Central memory CD8-positive, alpha-beta T cell (primary cell): ENCODE results near the gene PIWIL4.
"Not testable (repeated sequence)": the region's sequence is repeated elsewhere in the genome, so short reads cannot be mapped to it uniquely, and the experiment has no call there.

ENCODE experiments used
- ATAC-seq: fragments of 150-1000 bp; cut with Tn5 transposase; replicated peaks from 2 replicates; pipeline ENCODE4 v1.10.0; 2022; ENCODE audit warnings: mild to moderate bottlenecking, moderate FRiP score, moderate number of reproducible peaks; ENCODE audit not compliant: poor library complexity, severe bottlenecking; ENCODE audit errors: extremely low read depth
- DNase-seq, 2 donors: peaks; one replicate each; pipeline ENCODE4 v3.0.0; 2021; ENCODE audit warnings: low spot score in 2 of 2
- H3K27ac Mint-ChIP-seq: one replicate; pipeline ENCODE4 v1.8.0; 2022; ENCODE audit warnings: low read depth, mild to moderate bottlenecking, moderate library complexity, mixed read lengths
- H3K27me3 Mint-ChIP-seq: one replicate; pipeline ENCODE4 v1.8.0; 2022; ENCODE audit warnings: mixed read lengths
- H3K36me3 Mint-ChIP-seq: one replicate; pipeline ENCODE4 v1.8.0; 2022; ENCODE audit warnings: mild to moderate bottlenecking, moderate library complexity, mixed read lengths; ENCODE audit not compliant: insufficient read depth
- H3K4me1 Mint-ChIP-seq: one replicate; pipeline ENCODE4 v1.8.0; 2022; ENCODE audit warnings: mixed read lengths
- H3K4me3 Mint-ChIP-seq: one replicate; pipeline ENCODE4 v1.8.0; 2022; ENCODE audit warnings: mild to moderate bottlenecking, moderate library complexity, mixed read lengths
- H3K9me3 Mint-ChIP-seq: one replicate; pipeline ENCODE4 v1.8.0; 2022; ENCODE audit warnings: mixed read lengths

Gene PIWIL4

DNA sequence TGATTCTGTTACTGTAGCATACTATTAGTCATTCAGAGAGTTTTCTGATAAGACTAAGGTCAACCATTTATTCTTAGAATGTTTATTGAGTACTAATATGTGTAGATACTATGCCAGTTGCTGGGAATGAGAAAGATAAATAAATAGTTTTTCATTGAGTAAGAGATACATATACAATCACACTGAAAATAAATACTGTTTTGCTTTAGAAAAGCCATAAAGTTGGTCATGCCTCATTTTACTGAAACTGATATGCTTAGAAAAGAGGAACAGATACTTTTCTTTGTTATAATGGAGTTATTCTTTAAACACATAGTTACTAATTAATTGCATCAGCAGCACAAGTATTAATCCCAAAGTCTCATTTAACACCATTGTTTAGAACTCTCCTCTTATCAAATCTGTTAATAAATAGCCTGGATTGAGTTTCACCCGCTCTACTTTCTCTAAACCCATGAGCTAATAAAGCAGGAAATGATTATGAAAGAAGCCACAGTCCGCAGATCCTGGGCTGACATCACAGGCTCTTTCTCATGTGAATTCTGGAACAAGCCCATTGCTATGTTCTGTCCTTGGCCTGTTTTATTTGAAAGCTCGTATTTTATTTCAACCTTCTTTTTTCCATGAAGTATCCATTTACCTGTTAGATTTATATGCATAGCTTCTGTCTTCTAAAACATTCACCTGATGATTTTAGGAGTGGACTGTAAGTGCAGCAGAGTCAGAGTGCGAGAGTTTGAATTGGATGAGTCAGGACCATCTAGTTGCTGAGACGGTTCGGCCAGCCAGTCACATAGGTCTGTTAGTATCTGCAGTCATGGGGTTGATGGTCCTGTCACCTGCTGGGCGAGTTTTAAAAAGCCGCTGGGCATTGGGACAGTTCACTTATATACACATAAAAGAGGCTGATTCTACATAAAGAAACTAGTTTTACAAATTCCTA lies 35.5 kb downstream of the PIWIL4 start:
- Mint-ChIP-seq H3K9me3 (no peaks in the 10 kb centered on the region), H3K36me3 (no peaks in the 10 kb centered on the region), H3K27ac (no peak overlapping the region), H3K4me1 (no peaks in the 10 kb centered on the region), H3K27me3 (no peaks in the 10 kb centered on the region), H3K4me3 (no peak overlapping the region)
- DNase-seq (no peak), ATAC-seq (peak; percentile 32)

- H3K27me3 Mint-ChIP-seq: no peaks in the 10 kb centered on the region
Measured at GRCh38 chr11:94603587-94603986, 36.4 kb downstream of the PIWIL4 start.

DNA sequence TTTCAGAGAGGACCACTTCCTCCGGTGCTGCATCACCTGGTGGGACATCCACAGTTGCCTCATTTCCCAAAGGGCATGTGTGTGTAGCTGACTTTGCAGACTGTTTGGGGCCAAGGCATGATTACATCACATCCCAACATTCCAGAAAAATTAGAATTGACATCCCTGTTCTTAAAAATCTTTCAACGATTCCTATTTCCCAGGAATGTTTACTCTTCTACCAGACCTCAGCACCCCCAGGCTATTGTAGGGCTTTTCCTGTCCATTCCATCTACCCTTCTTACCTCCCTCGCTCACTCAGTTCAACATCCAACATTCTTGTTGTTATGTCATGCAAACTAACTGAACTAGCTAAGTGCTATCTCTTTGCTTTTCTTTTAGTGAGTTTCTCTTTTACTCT lies 37.3 kb downstream of the PIWIL4 start:
- no peak overlapping the region for H3K4me3 Mint-ChIP-seq
- H3K27ac Mint-ChIP-seq: no peak overlapping the region
- DNase-seq: no peak
- no peak for ATAC-seq
- H3K36me3 Mint-ChIP-seq: no peaks in the 10 kb centered on the region
- no peaks in the 10 kb centered on the region for H3K27me3 Mint-ChIP-seq
- H3K9me3 Mint-ChIP-seq: no peaks in the 10 kb centered on the region
- H3K4me1 Mint-ChIP-seq: no peaks in the 10 kb centered on the region

More at GRCh38 chr11:94603587-94603986, 36.4 kb downstream of the PIWIL4 start:
- H3K27ac Mint-ChIP-seq: no peak overlapping the region
- DNase-seq (no peak), ATAC-seq (no peak)
- no peaks in the 10 kb centered on the region for H3K9me3 Mint-ChIP-seq
- H3K36me3 Mint-ChIP-seq: no peaks in the 10 kb centered on the region
- no peaks in the 10 kb centered on the region for H3K4me1 Mint-ChIP-seq
- no peak overlapping the region for H3K4me3 Mint-ChIP-seq

- Mint-ChIP-seq H3K27ac (no peak overlapping the region), H3K4me1 (no peaks in the 10 kb centered on the region), H3K4me3 (no peak overlapping the region), H3K27me3 (no peaks in the 10 kb centered on the region), H3K36me3 (peaks cover 2% of the 10 kb centered on the region), H3K9me3 (peaks cover 19% of the 10 kb centered on the region)
- DNase-seq (no peak), ATAC-seq (no peak)
Measured at GRCh38 chr11:94613120-94613519, 46.0 kb downstream of the PIWIL4 start.

DNA sequence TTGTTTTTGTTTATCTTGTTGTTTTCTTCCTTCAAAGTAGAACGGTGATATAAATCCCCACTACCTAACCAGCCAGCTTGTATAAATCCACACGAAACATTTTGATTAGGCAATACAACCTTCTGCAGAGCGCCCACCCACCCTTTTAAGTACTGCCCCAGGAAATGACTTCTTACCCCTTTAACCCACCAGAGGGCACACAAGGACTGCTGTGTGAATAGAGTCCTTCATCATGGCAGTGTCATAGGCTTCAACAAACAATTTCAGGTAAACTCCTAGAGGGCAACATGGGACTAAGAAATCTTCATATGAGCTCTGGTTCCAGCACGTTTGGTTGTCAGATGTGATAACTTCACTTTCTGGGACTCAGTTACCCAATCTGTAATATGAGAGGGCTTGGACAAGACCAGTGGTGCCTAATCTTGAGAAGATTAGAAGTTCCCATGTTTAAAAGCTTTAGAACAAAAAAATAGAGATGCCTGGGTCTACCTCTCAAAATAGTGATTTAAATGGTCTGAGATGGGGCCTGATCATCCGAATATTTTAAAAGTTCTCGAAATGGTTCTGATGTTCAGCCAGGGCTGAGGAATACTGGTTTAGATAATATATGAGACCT lies 56.1 kb downstream of the PIWIL4 start:
- DNase-seq (no peak), ATAC-seq (no peak)
- peaks cover 35% of the 10 kb centered on the region for H3K27me3 Mint-ChIP-seq
- no peak overlapping the region for H3K27ac Mint-ChIP-seq
- H3K4me1 Mint-ChIP-seq: no peaks in the 10 kb centered on the region
- no peaks in the 10 kb centered on the region for H3K36me3 Mint-ChIP-seq
- H3K4me3 Mint-ChIP-seq: no peak overlapping the region
- H3K9me3 Mint-ChIP-seq: peaks cover 11% of the 10 kb centered on the region

- H3K4me1 Mint-ChIP-seq, H3K27ac Mint-ChIP-seq, ATAC-seq, H3K36me3 Mint-ChIP-seq, H3K4me3 Mint-ChIP-seq, DNase-seq: not testable (repeated sequence)
- Mint-ChIP-seq H3K27me3 (peaks cover 40% of the 10 kb centered on the region), H3K9me3 (peaks cover 11% of the 10 kb centered on the region)
Measured at GRCh38 chr11:94625422-94625821, 58.3 kb downstream of the PIWIL4 start.

GRCh38 chr11:94627003-94627560 lies 59.9 kb downstream of the PIWIL4 start:
- not testable (repeated sequence) for H3K4me3 Mint-ChIP-seq, DNase-seq, H3K36me3 Mint-ChIP-seq, H3K4me1 Mint-ChIP-seq, ATAC-seq, H3K27ac Mint-ChIP-seq
- Mint-ChIP-seq H3K27me3 (peaks cover 40% of the 10 kb centered on the region), H3K9me3 (peaks cover 11% of the 10 kb centered on the region)

DNA sequence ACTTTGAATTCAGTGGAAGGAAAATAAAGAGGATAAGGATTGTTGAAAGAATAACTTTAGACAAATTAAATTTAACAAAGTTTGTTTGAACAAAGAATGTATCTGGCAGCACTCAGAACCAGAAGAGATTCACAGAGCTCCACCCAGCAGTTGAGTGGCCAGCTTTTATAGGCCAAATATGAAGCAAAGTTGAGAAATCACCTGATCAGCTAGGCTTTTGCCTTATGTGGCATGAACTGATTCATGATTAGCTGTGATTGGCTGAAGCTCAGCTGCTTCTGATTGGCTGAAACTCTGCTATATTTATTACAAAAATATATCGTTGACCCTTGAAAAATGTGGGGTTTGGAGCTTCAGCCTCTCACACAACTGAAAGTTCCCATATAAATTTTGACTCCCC lies 62.6 kb downstream of the PIWIL4 start:
- no peak overlapping the region for H3K27ac Mint-ChIP-seq
- H3K36me3 Mint-ChIP-seq: peaks cover 2% of the 10 kb centered on the region
- ATAC-seq (no peak), DNase-seq (no peak)
- H3K4me1 Mint-ChIP-seq: no peaks in the 10 kb centered on the region
- peaks cover 40% of the 10 kb centered on the region for H3K27me3 Mint-ChIP-seq
- H3K4me3 Mint-ChIP-seq: no peak overlapping the region
- peaks cover 9% of the 10 kb centered on the region for H3K9me3 Mint-ChIP-seq

DNA sequence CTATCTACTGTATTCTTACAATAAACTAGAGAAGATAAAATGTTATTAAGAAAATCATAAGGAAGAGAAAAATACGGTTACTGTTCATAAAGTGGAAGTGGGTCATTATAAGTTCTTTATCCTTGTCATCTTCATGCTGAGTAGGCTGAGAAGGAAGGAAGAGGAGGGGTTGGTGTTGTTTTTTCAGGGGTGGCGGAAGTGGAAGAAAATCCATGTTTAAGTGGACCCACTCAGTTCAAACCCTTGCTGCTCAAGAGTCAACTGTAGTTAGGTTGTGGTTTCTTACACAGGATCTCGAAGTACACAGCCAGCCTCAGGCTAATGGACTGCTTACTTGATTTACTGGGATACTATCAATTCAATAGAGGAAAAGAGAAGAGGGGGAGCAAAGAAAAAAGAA lies 63.1 kb downstream of the PIWIL4 start:
- peaks cover 7% of the 10 kb centered on the region for H3K9me3 Mint-ChIP-seq
- H3K36me3 Mint-ChIP-seq: peaks cover 2% of the 10 kb centered on the region
- H3K4me3 Mint-ChIP-seq: no peak overlapping the region
- H3K4me1 Mint-ChIP-seq: no peaks in the 10 kb centered on the region
- no peak for DNase-seq
- peaks cover 35% of the 10 kb centered on the region for H3K27me3 Mint-ChIP-seq
- H3K27ac Mint-ChIP-seq: no peak overlapping the region
- ATAC-seq: no peak

DNA sequence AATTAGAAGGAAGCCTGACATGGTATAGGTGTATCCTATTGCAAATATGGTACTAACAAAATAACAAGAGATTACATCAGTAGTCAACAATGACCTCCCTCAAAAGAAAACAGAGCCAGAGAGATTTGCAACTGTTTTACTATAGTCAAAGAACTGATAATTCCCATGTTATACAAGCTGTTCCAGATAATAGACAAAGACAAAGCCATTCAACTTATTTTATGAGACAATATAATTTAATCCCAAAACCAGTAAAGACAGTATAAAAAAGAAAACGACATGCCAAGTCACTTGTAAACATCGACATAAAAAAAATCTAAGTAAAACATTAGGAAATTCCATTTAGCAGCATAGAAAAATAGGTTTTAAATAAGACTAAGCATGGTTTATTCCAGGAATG lies 65.2 kb downstream of the PIWIL4 start:
- DNase-seq (no peak), ATAC-seq (no peak)
- H3K9me3 Mint-ChIP-seq: peaks cover under 1% of the 10 kb centered on the region
- no peaks in the 10 kb centered on the region for H3K4me1 Mint-ChIP-seq
- H3K27ac Mint-ChIP-seq: no peak overlapping the region
- peaks cover 14% of the 10 kb centered on the region for H3K27me3 Mint-ChIP-seq
- no peak overlapping the region for H3K4me3 Mint-ChIP-seq
- peaks cover 2% of the 10 kb centered on the region for H3K36me3 Mint-ChIP-seq

- DNase-seq: no peak
- H3K36me3 Mint-ChIP-seq: peaks cover 2% of the 10 kb centered on the region
- H3K4me1 Mint-ChIP-seq: no peaks in the 10 kb centered on the region
- ATAC-seq: no peak
- no peak overlapping the region for H3K27ac Mint-ChIP-seq
- H3K27me3 Mint-ChIP-seq: no peaks in the 10 kb centered on the region
- H3K4me3 Mint-ChIP-seq: no peak overlapping the region
- H3K9me3 Mint-ChIP-seq: no peaks in the 10 kb centered on the region
Measured at GRCh38 chr11:94635072-94635471, 67.9 kb downstream of the PIWIL4 start.

GRCh38 chr11:94636388-94636949 lies 69.3 kb downstream of the PIWIL4 start:
- Mint-ChIP-seq H3K27ac (no peak overlapping the region), H3K27me3 (no peaks in the 10 kb centered on the region), H3K4me1 (no peaks in the 10 kb centered on the region), H3K36me3 (peaks cover 2% of the 10 kb centered on the region), H3K9me3 (no peaks in the 10 kb centered on the region), H3K4me3 (no peak overlapping the region)
- DNase-seq (no peak), ATAC-seq (no peak)
